ENCODE results near the gene GRID2. TPM values are rescaled to one million over a fixed set of nuclear protein-coding genes. Genes with fewer than 3 reads are reported as not detected.

Gene GRID2
- polyA plus RNA-seq, 4 donors: 3.0 to 6.6 (median 4.8) TPM

DNA sequence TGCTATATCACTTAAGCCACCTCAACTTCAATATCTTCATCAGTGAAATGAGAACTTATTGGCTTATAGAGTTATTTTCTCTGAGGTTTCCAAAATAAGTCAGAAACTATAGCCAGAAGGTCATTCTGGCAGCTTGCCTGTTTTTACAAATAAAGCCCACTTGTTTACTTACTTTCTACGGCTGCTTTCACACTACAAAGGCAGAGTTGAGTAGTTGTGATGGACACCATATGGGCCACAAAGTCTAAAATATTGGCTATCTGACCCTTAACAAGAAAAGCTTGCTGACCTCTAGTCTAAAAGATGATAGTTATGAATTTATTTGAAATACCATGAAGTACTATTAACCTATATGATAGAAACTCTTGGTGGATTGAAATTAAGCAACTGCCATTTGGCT, 1457.5 kb downstream of the GRID2 start:
- DNase-seq (ENCODE audit: low read depth in 4 of 4, low spot score in 2 of 4): no peak

DNA sequence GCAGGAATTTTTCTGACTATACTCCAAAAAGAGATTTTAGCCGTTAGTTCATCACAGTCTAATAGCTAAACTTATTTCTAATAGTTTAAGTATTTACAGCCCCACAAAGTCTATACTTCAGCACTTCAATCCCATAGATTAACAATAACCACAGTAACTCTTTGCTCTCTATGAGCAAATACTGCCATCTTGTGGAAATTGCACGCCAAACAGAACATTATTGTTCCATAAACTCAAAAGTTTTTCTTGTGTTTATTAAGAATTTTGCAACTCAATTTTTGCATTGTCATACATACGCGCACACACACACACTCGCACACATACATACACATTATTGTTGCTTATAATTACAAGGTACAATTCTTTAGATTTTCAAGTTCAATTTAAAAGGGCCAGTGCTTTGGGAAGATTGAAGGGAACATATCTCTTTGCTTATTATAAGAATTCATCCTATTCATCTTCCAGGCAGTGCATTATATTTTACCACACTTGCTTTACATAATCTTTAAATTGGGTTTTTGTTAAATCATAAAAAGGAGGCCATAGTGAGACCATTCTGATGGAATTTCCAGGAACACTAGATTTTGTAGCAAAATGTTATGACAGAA, 1461.0 kb downstream of the GRID2 start:
- peak in 1 of 4 donors; percentile 26 for DNase-seq (ENCODE audit: low read depth in 4 of 4, low spot score in 2 of 4)

DNA sequence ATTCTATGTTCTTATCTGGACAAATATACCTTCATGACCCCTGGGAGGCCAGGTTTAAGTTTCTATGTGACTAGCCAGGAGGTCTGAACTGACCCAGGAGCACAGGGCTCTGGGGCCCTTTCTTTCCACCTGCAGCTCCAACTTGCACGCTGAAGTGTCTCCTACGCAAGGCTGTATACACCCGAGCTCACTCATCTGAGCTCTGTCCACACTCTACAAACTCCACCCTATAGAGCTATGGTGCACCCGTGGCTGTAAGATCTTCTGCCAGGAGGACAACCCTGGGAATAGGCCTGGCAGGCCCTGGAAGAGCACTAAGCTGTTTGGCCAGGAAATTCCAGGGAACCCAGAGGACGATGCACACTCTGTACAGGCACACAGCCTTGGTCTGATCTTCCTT, 1464.2 kb downstream of the GRID2 start:
- DNase-seq (ENCODE audit: low read depth in 4 of 4, low spot score in 2 of 4): no peak

DNA sequence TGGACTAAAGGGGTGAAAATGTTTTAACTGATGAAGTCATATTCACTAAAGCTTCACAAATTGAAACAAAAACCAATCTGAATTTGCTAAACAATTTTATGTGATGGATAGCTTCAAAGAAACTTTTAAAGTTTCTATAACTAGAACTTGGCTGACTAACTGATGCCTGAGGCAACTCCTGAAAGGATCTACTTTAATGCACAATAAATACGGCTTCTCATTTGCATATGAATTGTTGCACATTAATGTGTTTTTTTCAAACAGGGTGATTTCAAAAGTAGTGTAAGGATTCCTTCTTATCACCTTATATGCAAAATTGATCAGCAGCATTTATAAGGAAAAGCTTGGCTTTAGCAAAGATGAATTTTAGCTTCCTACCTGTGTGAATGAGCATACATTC, 1466.4 kb downstream of the GRID2 start:
- no peak for DNase-seq (ENCODE audit: low read depth in 4 of 4, low spot score in 2 of 4)

- no peak for DNase-seq (ENCODE audit: low read depth in 4 of 4, low spot score in 2 of 4)
Observed at GRCh38 chr4:93771640-93772411, 1468.1 kb downstream of the GRID2 start.

DNA sequence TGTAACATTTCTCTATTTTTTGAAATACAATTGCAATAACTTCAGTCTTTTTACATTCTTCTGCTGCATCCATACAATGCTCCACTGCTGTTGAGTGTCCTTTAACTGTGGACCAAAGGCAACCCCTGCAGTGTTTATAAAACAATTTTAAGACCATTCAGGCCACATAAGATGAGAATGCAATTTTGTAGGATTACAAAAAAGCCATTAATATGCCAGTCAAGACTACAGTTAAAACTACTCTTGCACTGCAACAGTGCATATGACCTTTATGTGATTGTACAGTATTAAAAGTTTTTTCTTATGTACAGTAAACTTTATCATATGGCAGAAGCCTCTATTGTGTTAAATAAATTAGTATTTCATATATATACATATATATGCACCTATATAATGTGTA, 1469.1 kb downstream of the GRID2 start:
- no peak for DNase-seq (ENCODE audit: low read depth in 4 of 4, low spot score in 2 of 4)

GRCh38 chr4:93775551-93775950, 1471.8 kb downstream of the GRID2 start:
- DNase-seq (ENCODE audit: low read depth in 4 of 4, low spot score in 2 of 4): no peak

DNA sequence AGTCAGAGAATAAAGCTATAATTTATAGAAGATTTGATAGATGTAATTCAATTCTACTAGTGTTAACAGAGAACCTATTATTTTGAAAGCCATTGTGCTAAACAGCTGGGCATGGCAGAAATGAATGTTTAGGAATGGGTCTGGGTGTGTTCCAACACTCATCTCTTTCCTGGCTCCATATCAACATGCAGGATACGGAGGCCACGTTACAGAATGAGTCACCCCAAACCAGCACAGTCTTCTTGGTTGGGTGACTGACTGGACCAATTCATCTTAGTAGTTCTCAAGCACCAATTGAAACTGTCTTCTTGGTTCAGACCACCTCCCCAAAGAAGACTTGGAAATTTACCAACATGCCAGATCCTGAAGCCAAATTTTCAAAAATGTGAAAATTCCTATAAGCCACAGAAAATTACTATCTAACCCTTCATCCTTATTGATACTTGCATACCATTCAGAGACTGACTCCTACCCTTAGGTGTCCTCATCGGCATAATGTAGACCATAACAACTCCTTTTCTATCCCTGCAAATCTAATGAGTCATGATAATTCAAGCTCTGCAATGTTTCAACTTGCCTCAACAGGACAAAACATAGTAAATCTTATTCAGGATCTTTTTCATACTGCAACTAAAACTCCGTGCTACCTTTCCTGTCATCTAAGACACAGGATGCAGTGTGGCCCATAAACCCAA, 1472.8 kb downstream of the GRID2 start:
- DNase-seq (ENCODE audit: low read depth in 4 of 4, low spot score in 2 of 4): no peak

- DNase-seq (ENCODE audit: low read depth in 4 of 4, low spot score in 2 of 4): no peak
Observed at GRCh38 chr4:93777081-93777460, 1473.3 kb downstream of the GRID2 start.

DNA sequence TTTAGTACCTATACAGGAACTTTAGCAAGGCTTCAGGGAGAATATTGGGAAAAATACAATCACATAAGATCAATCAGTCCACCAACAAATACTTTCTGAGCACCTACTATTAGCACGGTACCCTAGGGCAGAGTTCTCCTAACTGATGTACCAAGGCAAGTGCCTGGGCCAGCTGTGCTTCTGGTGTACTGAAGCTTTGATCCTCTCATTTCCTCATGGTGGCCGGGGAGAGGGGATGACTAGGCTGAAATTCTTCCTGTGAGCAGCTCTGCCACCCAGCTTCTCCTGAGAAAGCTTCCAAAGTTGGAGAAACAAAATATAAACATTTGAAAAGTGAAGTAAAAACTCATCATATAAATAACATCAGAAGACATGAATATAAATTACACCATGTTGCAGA, 1475.5 kb downstream of the GRID2 start:
- DNase-seq (ENCODE audit: low read depth in 4 of 4, low spot score in 2 of 4): no peak

- no peak for DNase-seq (ENCODE audit: low read depth in 4 of 4, low spot score in 2 of 4)
Observed at GRCh38 chr4:93780080-93780479, 1476.3 kb downstream of the GRID2 start.

GRCh38 chr4:93781198-93781597, 1477.4 kb downstream of the GRID2 start:
- DNase-seq (ENCODE audit: low read depth in 4 of 4, low spot score in 2 of 4): no peak

DNA sequence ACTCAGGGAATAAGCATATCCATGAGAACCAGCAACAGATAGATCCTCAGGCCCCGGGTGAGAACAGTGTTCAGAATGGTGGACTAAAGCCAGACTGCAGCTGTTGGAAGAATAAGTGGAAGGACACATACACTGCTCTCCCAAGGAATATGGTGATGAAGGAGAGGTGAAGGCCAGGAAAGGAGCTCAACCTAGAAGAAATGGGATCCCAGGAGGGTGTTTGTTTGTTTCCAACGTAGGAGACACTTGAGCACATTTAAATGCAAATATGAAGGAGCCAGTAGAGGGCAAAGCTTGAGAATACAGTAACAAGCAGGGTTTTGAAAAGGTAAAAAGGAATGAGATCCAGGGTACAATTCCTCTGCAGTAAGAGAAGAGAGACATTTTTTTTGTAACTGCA, 1482.4 kb downstream of the GRID2 start:
- DNase-seq (ENCODE audit: low read depth in 4 of 4, low spot score in 2 of 4): no peak

GRCh38 chr4:93788712-93789111, 1484.9 kb downstream of the GRID2 start:
- no peak for DNase-seq (ENCODE audit: low read depth in 4 of 4, low spot score in 2 of 4)

DNA sequence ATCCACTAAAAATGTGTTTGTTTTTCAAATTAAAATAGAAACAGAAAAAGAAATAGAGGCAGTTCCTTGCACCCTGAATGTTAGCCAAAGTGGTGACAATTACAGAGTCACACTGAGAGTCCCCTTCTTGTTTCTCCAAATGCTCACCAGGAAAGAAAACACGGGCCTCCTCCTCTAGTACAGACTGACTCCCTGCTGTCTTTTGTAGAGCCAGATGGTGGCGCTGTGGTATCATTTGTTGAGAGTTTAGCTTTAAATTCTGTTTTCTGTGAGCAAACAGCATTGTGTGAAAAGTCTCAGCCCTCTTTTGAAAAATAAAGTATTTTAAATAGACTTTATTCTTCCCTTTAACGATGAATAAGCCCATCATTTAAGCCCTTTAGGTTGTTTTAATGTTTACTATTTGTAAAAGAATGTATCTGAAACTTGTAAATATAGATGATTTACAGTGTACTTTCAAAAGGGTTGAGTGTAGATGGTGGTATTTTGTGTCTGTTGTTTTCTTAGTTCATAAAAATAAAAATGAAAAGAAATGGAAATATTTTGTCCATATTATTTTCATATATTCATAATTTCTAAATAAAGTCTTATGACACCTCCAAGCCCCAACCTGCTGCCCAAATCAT, 1487.9 kb downstream of the GRID2 start:
- peak; percentile 22 to 49 (median 34) for DNase-seq (ENCODE audit: low read depth in 4 of 4, low spot score in 2 of 4)

- no peak for DNase-seq (ENCODE audit: low read depth in 4 of 4, low spot score in 2 of 4)
Observed at GRCh38 chr4:93802045-93802444, 1498.3 kb downstream of the GRID2 start.

- no peak for DNase-seq (ENCODE audit: low read depth in 4 of 4, low spot score in 2 of 4)
Observed at GRCh38 chr4:93809773-93810172, 1506.0 kb downstream of the GRID2 start.

- DNase-seq (ENCODE audit: low read depth in 4 of 4, low spot score in 2 of 4): no peak
Observed at GRCh38 chr4:93810340-93810992, 1506.7 kb downstream of the GRID2 start.

- no peak for DNase-seq (ENCODE audit: low read depth in 4 of 4, low spot score in 2 of 4)
Observed at GRCh38 chr4:93813092-93813491, 1509.3 kb downstream of the GRID2 start.

DNA sequence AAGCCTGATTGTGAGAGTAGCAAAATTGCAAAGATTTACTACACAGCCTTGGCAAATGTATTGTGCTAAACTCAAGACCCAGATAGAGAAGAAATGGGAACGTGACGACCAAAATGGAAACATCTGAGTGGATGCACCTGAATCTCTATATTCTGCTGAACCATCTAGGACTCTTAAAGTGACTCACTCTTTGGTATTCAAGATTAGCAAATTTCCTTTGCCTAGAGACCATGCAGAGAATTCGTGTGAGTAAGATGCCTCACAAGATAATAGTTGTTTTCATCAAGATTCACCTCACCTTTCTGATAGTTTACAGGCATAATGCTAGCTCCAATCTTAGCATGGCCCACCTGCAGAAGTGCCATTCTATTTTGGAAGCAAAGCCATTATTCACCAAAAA, 1510.4 kb downstream of the GRID2 start:
- no peak for DNase-seq (ENCODE audit: low read depth in 4 of 4, low spot score in 2 of 4)

DNA sequence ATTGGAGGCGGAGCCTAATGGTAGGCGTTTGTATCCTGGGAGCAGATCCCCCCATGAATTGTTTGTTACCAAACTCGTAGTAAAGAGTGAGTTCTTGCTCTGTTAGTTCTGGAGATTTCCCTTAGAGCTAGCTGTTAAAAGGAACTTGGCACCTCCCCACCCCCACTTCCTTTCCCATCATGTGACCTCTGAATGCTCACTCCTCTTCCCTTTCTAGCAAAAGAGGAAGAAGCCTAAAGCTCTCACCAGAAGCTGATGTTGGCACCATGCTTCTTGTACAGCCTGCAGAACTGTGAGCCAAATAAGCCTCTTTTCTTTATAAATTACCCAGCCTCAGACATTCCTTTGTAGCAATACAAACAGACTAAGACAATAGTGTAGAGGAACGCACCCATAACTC, 1511.0 kb downstream of the GRID2 start:
- DNase-seq (ENCODE audit: low read depth in 4 of 4, low spot score in 2 of 4): no peak

All from left renal cortex interstitium (tissue), 4 donors.